HG03432 (cell line): Measurements from ENCODE around the gene MOK.
A peak's percentile ranks its signal among the peaks of the same experiment; 100 is the strongest.

ENCODE experiments used
- ATAC-seq: cut with Tn5 transposase; IDR thresholded peaks from one replicate; pipeline ENCODE4 v1.9.1; 2021; ENCODE audit warnings: mild to moderate bottlenecking, moderate library complexity; ENCODE audit not compliant: unreplicated experiment

The MOK gene

GRCh38 chr14:102226356-102227125 is 78.4 kb downstream of the MOK start:
- ATAC-seq: no peak

GRCh38 chr14:102225936-102226335 is 79.0 kb downstream of the MOK start:
- no peak for ATAC-seq

- no peak for ATAC-seq
These were observed 79.6 kb downstream of the MOK start for GRCh38 chr14:102225386-102225785.

GRCh38 chr14:102223682-102224081 is 81.3 kb downstream of the MOK start:
- no peak for ATAC-seq

- no peak for ATAC-seq
These were observed 82.2 kb downstream of the MOK start for GRCh38 chr14:102222751-102223150.

GRCh38 chr14:102222009-102222575 is 82.9 kb downstream of the MOK start:
- ATAC-seq: no peak

GRCh38 chr14:102221026-102221425 is 83.9 kb downstream of the MOK start:
- ATAC-seq: no peak

GRCh38 chr14:102220031-102220430 is 84.9 kb downstream of the MOK start:
- ATAC-seq: peak; percentile 92

GRCh38 chr14:102219316-102219715 is 85.6 kb downstream of the MOK start:
- no peak for ATAC-seq

GRCh38 chr14:102218688-102219087 is 86.3 kb downstream of the MOK start:
- ATAC-seq: no peak

GRCh38 chr14:102217987-102218421 is 87.0 kb downstream of the MOK start:
- no peak for ATAC-seq

GRCh38 chr14:102217399-102217798 is 87.6 kb downstream of the MOK start:
- ATAC-seq: no peak

GRCh38 chr14:102215576-102216250 is 89.3 kb downstream of the MOK start:
- no peak for ATAC-seq

- no peak for ATAC-seq
These were observed 89.9 kb downstream of the MOK start for GRCh38 chr14:102215071-102215470.

- ATAC-seq: no peak
These were observed 90.8 kb downstream of the MOK start for GRCh38 chr14:102213984-102214658.

- ATAC-seq: no peak
These were observed 91.5 kb downstream of the MOK start for GRCh38 chr14:102213470-102213869.

- ATAC-seq: no peak
These were observed 92.1 kb downstream of the MOK start for GRCh38 chr14:102212845-102213244.

- ATAC-seq: no peak
These were observed 92.6 kb downstream of the MOK start for GRCh38 chr14:102212356-102212755.

- ATAC-seq: no peak
These were observed 93.7 kb downstream of the MOK start for GRCh38 chr14:102211240-102211639.

GRCh38 chr14:102210421-102211042 is 94.4 kb downstream of the MOK start:
- no peak for ATAC-seq
